ENCODE measurements around the gene TAGLN2.
"Not testable (repeated sequence)": the region's sequence is repeated elsewhere in the genome, so short reads cannot be mapped to it uniquely, and the experiment has no call there.

The TAGLN2 gene

DNA sequence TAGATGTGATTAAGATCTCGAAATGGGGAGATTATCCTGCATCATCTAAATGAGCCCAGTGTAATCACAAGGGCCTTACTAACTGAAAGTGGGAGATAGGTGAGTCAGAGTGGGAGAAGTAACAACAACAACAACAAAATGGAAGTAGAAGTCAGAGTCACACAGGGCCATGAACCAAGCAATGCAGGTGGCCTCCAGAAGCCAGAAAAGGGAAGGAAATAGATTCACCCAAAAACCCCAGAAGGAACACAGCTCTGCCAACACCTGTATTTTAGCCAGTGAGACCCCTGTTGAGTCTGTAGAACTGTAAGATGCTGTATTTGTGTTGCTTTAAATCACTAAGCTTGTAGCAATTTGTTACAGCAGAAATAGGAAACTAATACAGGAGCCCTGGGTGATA, 4.1 kb downstream of the TAGLN2 start:
- no peak for DNase-seq

DNA sequence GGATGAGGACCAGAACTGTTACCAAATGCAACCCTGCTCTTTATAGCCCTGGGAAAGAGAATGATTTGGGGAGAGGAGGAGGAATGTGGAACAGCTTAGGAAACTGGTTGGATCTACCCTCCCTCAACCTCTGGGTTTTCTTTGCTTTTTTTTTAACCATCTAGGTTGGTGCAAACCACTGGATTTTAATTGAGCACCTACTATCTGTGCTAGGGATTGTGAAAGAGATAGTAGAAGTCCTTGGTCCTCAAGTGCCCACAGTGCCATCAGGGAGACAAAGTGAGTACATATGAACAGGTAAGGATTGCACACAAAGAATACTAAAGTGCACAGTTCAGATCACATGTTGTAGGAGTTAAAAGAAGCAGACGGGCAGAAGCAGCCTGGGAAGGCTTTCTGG, 4.7 kb downstream of the TAGLN2 start:
- no peak for DNase-seq

DNA sequence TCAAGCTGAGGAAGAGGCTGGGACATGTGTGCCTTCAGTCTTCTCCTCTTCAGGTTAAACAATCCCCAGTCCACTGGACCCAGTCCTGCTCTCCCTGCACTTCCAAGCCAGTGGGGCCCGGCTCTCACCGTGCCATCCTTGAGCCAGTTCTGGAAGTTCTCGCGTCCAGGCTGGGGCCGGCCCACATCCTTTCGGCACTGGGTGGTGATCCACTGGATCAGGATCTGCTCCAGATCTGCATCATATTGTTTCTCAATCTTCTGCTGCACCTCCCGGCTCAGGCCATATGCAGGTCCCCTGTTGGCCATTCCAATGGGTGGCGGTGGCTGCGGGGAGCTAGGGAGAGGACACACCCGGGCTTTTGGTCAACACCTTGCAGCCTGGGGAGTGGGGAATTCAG, 5.1 kb downstream of the TAGLN2 start:
- DNase-seq: no peak

DNA sequence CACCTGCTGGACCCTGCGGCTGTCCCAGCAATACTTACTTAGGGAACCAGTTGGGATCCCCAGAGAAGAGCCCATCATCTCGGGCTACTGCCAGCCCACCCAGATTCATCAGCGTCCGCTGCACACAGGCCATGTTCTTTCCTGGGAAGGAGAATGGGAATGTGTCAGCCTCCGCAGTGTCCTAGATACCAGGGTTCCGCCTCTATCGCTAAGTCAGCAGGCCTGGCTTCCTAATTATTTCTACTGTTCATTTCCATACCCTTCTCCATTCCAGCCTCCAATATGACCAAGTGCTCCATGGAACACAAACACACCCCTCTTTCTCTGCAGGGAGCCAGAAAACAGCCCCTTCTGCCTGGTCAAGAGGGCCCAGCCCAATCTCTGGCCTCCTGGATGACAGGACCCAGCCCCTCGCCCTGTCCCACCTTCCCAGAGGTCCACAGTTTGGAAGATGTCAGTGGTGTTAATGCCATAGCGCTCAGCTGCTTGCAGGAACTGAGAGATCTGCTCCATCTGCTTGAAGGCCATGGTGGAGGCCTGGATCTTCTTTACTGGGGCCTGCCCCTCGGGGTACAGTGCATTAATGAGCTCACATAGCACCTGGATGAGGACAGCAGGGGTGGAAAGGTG, 6.0 kb downstream of the TAGLN2 start:
- no peak for DNase-seq

DNA sequence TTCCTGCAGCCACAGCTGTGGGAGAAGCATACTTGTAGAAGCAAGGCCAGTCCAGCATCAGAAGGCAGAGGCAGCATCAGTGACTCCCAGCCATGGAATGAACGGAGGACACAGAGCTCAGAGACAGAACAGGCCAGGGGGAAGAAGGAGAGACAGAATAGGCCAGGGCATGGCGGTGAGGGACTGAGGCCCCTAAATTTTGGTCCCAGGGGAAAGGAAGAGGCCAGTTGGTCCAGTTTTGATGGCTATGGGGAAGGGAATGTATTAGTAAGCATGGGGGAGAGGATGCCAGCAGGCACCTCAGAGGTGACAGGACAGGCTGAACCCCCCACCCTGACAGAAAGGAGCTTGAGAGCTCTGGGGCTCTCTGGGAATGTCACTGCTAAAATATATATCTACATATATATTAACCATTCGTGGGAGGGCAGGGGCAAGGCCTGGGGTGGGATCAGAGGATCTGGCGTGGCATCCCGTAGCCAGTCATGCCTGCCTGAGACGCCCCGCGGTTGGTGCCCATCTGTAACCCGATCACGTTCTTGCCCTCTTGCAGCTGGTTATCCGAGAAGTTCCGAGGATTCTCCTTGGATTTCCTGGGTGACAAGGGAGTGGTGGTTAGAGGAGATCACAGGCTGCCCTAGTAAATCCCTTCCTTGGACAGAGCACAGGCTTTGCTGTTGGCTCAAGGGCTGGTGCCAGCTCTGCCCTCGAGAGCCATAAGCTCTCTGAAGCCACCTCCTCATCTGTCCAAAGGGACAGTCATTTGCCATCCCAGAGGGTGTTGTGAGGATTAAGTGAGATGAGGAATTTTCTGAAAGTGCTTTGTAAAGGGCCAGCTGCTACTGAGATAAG, 6.7 kb downstream of the TAGLN2 start:
- no peak for DNase-seq

DNA sequence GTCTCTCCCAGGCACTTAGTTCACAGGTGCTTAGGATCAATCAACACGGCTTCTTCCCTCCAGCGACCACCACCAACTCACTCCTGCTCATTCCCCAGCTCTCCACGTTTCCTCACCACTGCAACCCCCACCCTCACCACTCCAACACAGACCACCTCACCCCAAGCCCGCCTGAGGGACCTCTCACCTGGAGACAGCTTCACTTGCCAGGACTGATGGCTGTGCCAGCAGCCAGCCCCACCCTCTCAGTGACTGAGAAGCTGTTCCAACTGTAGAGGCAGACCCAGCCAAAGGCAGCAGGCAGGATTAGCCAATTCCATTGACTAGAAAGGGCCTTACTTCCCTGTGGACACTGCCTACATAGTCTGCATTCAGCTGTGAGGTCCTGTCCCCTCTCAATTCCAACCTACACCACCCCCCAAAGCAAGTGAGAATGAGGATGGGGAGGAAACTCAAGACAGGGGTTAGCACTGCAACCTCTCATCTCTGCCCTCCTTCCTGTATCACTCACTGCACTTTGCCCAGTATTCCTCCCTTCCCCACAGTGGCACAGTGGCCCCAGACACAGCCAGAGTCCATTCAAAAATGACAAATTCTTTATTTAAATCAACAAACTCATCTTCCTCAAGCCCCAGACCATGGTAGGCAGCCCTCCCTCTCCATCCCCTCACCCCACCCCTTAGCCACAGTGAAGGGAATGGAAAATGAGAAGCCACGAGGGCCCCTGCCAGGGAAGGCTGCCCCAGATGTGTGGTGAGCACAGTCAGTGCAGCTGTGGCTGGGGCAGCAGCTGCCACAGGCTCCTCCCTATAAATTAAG, 7.6 kb downstream of the TAGLN2 start:
- DNase-seq: no peak

DNA sequence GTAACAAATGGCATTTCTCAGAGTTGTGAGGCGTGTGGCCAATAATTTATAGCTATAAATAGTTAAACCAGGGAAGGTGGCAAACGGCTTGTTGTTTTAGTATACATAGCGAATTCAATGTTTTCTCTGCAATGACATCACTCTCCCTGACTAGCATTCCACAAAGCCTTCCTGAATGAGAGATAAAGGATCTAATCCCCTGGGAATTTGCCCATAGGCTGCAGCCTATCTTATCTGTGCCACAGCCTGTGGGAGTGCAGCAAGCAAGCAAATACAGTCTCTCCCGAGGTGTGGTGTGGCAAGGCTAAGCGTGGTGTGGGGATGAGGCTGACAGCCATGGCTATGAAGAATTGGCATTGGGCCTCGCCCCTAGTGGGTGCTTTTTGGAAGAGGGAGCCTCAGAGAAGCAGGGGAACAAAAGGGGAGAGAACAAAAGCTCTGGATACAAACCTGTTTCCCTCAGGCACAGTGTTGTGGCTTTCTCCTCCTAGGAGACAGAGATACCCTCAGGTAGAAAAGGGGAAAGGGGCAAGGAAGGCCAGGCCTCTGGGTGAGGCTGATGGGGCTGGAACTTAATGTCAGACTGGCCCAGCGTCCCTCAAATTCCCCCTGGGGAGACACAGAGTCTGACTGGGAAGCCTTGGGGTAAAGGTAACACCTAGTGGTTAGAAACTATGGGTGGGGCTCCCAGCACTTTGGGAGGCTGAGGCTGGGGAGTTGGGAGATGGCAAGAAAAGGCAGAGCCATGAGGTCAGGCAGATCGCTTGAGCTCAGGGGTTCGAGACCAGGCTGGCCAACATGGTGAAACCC, 8.9 kb downstream of the TAGLN2 start:
- no peak for DNase-seq

DNA sequence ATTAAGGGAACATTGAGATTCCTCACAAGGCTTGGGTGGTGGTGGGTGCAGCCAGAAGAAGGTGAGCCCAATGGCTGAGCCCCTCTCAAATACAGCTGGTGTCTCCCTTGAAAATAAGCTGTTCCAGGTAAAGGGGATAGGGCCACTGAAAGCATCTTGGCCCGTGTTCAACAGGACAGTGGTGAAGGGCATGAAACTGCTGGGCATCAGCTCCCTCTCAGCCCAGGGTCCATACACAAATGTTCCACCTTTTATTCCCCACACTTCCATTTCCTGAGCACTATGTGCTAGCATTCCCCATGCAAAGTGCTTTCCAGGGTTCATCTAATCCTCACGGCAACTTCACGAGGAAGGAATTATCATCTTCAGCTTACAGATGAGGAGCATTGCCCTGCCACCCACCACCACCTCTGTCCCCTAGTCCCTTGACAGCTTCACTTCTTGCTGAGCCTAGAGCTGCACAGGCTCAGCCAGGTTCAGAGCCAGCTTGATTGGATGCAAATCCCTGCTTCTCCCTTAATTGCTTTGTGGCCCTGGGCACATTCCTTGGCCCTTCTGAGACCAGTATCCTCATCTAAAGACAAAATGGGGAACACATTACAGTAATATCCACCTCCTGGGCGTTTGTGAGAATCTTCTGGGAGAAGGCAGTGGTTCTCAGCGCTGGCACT, 9.6 kb downstream of the TAGLN2 start:
- no peak for DNase-seq

DNA sequence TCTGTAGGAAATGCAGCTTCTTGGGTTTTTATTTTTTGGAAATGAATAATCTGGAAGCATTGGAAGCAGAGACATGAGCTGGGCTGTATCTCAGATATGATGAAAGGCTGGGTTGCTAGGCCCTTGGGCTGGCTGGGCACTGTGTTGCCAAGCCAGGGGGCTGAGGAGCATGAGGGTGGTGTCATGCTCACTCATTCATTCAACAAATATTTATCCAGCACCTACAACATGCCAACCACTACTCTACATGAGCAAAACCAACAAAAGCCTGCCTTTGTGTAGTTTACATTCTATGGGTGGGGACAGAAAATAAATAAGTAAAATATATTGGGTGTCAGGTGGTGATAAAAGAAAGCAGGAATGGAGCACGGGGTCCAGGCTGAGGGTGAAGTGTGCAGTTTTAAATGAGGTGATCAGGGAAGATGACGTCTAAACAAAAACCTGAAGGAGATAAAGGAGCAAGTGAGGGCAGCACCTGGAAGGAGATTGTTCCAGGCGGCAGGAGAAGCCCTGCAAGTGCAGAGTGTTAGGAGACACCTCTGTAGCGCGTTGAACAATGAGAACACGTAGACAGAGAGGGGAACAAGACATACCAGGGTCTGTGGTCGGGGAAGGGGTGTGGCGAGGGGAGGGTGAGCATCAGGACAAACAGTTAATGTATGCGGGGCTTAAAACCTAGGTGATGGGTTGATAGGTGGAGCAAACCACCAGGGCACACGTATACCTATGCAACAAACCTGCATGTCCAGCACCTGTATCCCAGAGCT, 10.9 kb downstream of the TAGLN2 start:
- DNase-seq: no peak

DNA sequence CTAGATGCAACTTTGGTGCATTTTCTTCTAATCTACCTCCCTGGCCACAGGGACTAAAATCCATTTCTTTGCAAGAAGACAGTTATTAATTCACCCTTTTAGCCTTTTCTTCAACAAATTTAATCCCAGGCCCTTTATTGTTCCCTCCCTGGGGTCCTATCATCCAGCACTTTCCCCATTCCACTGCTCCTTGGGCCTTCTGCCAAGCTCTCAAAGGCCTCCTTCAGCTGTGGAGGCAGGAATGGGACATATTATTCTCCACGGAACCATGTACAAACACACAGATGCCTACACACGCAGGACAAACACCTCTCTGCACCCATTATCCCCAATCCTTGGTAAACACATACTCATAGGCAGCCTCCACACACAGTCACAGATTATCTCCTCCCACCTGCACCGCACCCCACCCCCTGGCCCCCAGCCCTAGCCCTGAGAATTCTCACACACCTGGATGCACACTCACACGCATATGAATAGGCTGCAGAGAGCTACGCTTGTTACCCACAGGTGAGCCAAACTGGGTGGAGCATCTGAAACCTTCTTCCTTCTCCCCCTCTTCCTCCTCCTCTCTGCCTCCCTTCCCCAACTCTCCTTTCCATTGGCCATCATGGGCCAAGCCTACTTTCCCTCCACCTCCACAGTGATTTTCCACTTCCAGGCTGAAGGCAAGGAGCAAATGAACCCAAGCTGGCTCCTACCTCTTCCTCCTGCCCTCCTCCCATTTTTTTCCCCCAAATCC, 11.7 kb downstream of the TAGLN2 start:
- no peak for DNase-seq

DNA sequence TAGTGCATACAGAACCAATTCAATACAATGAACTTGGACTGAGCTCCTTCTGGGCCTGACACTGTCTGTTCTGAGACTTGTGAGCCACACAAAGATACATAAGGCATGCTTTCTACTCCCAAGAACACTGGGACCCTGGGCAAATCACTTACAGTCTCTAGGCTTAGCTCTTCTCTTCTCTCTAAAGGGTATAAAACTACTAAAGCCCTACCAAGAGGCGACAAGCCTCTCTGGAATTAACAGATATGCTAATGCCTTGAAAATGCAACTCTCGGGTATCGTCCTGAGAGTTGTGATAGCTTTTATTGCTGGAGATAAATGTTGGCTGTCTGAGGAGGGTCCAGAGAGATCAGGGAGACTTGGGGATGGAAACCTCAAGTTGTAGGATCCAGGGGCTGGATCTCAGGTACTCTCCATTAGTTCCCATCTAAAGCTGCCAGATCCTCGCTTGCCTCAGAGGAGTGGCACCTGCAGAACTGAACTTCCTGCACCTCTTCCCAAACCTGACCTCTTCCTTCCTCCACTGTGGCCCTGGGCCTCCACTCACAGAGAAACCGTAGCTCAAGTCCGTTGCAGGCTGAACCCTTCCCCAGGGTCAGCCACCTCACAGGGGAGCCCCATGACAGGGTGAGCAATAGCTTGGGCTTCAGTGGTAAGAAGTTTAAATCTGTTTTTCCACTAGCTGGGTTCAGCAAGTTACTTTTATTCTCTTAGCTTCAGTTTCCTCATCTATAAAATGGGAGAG, 13.8 kb downstream of the TAGLN2 start:
- DNase-seq: no peak

DNA sequence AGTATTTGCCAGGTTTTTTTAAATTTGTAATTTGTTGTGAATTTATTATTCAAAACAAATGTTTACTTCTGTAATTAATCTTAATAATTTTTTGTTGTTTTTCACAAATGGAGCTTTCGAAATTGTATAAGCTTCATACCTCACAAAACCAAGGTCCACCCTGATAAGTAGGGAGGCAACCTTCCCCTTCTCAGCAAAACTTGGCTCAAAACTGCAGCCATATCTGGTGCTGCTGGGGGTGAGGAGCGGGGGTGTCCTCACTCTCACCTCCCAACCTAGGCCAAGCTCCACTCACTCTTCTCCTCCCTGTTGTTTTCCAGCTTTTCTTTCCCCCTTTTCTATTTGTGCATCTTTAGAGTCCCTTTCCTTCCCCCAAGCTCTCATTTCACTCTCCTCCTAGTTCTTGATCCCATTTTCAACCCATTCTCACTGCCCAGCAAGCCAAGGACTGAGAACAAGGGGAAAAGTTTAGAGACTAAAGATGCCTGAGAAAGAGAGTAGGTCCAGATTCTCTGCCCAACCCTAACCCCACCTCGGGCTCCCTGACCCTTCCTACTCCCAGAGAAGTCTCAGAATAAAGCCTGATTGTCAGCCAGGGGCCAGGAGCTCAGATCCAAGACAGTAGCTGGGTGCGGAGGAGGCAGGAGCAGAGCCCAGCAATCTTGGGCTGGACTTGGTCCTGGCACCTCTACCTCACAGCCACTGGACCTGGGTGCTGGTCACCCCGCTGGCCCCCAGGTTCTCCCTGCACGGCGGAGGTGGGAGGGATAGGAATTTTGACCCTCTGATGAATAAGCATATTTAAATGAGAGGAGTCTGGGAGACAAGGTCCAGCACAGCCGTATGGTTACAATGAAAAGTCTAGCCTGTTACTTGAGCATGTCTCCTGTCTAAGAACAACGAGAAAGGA, 17.0 kb downstream of the TAGLN2 start:
- no peak for DNase-seq

DNA sequence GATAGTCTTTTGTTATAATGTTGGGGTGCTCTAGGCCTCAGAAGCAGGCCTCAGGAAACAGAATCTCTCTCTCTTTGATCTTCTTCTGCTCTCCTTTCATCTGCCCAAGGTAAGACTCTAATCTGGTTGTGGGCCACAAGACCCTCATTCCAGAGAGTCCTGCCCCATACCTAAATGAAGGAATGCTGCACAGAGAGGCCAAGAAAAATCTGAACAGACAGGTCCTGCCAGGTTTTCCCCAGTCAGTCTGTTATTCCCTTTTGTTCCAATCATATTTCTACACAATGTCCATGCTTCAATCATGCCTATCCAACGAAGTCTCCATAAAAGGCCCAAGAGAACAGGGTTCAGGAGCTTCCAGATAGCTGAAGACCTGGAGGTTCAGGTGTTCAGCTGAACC, 18.3 kb downstream of the TAGLN2 start:
- no peak for DNase-seq

DNA sequence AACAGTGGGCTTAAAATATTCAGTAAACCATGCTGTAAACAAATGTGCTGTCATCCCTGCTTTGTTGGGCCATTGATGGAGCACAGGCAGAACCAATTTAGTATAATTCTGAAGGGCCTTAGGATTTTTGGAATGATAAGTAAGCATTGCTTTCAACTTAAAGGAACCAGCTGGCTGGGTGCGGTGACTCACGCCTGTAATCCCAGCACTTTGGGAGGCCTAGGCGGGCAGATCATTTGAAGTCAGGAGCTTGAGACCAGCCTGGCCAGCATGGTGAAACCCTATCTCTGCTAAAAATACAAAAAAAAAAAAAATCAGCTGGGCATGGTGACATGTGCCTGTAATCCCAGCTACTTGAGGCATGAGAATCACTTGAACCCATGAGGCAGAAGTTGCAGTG, 21.3 kb downstream of the TAGLN2 start:
- not testable (repeated sequence) for DNase-seq

DNA sequence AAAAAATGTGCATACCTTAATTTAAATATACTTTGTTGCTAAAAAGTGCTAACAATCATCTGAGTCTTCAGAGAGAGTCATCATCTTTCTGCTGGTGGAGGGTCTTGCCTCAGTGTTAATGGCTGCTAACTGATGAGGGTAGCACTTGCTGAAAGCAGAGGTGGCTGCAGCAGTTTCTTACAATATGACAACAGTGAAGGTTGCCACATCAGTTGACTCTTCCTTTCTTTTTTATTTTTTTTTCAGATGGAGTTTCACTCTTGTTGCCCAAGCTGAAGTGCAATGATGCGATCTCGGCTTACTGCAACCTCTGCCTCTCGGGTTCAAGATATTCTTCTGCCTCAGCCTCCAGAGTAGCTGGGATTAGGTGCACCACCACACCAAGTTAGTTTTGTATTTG, 22.8 kb downstream of the TAGLN2 start:
- DNase-seq: no peak

DNA sequence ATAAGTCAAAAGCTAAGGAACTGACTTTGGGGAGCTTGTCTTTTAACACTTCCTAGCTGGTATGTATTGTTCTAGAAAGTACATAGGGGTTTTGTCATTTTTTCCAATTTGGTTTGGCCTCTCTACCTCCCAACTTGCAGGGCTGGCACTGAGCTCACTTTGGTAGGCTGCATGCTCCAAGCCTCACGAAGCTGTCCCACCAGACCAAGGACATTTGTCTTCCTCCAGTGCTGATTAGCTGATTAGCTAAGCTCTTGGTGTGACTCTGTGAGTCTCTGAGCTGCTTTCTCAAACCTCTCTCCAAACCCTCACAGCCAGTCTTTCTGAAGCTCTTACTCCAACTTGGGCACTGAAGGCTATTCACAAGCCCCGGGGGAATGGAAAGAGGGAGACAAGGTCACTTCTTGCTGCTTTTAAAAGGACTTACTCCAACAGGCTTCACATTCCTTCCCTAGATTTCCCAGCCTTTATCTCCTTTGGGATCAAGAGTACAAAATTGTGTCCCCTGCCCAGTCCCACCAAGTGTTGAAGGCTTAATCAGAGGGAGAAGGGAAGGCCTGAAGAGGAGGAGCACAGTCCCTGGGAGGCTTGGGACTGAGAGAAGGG, 24.4 kb downstream of the TAGLN2 start:
- no peak for DNase-seq

DNA sequence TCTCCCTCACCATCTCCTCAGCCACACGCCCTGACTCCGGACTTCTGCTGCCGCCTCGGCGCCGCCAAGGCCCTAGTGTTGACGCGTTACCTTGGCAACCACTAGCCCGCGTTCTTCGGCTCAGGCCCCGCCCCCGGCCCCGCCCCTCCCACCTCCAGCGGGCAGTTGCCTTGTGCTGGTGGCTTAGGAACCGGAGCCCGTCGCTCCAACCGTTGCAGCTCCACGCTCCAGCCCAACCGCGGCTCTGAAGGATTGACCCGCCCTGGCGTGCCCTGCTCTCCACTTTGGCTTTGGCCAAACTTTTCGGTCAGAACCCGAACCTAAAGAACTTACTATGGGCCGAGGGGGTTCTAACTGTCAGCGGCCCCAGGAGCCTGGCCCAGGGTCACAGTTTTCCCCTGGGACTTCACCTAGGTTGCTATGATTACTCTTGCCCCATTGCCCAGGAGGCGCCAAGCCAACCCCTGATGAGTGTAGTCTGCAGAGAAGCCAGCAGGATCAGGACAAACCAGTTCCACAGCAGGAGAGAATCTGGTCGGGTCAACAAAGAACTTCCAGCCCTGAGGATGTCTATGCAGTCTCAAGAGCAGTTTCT, 25.1 kb downstream of the TAGLN2 start, which contains the start of gene CFAP45:
Gene CFAP45, minus strand, starts transcription at position 80 of the 595 bp plus-strand sequence. Its CDS starts 67 bp downstream, at position 13.
- DNase-seq: no peak

DNA sequence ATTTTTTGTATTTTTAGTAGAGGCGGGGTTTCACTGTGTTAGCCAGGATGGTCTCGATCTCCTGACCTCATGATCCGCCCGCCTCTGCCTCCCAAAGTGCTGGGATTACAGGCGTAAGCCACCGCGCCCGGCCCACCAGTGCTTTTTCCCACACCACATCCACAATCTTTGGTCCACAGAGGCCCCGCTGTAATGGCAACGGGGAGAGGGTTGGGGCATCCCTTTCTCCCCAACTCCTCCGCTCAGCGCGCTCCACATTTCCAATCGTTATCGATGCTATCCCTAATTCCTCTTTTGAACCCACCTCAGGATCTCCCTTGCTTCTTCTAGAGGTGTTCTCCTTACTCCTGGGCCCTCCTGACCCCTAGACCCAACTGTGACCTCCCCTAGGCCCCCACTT, 25.7 kb downstream of the TAGLN2 start:
- DNase-seq: not testable (repeated sequence)
